ENCODE measurements around the gene CLGN. TPM values are rescaled to one million over a fixed set of nuclear protein-coding genes. Genes with fewer than 3 reads are reported as not detected.

Gene CLGN
- total RNA-seq, 1 donor from 2014 or later, result 0.60 TPM

GRCh38 chr4:140363558-140363957 is 63.9 kb downstream of the CLGN start:
- no peak for DNase-seq (ENCODE audit: low spot score)
- no peak overlapping the region for H3K27ac Mint-ChIP-seq (ENCODE audit: unreplicated experiment)
- no peak for TF ChIP-seq CTCF (IDR thresholded peaks at IDR 0.05)
- no peaks in the 10 kb centered on the region for H3K9me3 Mint-ChIP-seq (ENCODE audit: low read depth)
- peaks cover 4% of the 10 kb centered on the region for H3K4me1 Mint-ChIP-seq (ENCODE audit: low read depth)
- H3K4me3 Mint-ChIP-seq (ENCODE audit: unreplicated experiment), result no peak overlapping the region
- no peaks in the 10 kb centered on the region for H3K36me3 Mint-ChIP-seq (ENCODE audit: low read depth)
- H3K27me3 Mint-ChIP-seq (ENCODE audit: low read depth), result peaks cover 7% of the 10 kb centered on the region

- no peak for DNase-seq (ENCODE audit: low spot score)
- H3K4me3 Mint-ChIP-seq (ENCODE audit: unreplicated experiment), result no peak overlapping the region
- no peaks in the 10 kb centered on the region for H3K9me3 Mint-ChIP-seq (ENCODE audit: low read depth)
- H3K27ac Mint-ChIP-seq (ENCODE audit: unreplicated experiment), result no peak overlapping the region
- no peak for TF ChIP-seq CTCF (IDR thresholded peaks at IDR 0.05)
- H3K36me3 Mint-ChIP-seq (ENCODE audit: low read depth), result no peaks in the 10 kb centered on the region
- peaks cover 4% of the 10 kb centered on the region for H3K4me1 Mint-ChIP-seq (ENCODE audit: low read depth)
- peaks cover 7% of the 10 kb centered on the region for H3K27me3 Mint-ChIP-seq (ENCODE audit: low read depth)
Observed at GRCh38 chr4:140363051-140363450, 64.4 kb downstream of the CLGN start.

- no peak for DNase-seq (ENCODE audit: low spot score)
- no peak overlapping the region for H3K4me3 Mint-ChIP-seq (ENCODE audit: unreplicated experiment)
- H3K27ac Mint-ChIP-seq (ENCODE audit: unreplicated experiment), result no peak overlapping the region
Observed at GRCh38 chr4:140361099-140361498, 66.3 kb downstream of the CLGN start.

GRCh38 chr4:140359562-140360427 is 67.7 kb downstream of the CLGN start:
- no peak for DNase-seq (ENCODE audit: low spot score)
- Mint-ChIP-seq H3K36me3 (ENCODE audit: low read depth) (no peaks in the 10 kb centered on the region), H3K27me3 (ENCODE audit: low read depth) (peaks cover 16% of the 10 kb centered on the region), H3K9me3 (ENCODE audit: low read depth) (no peaks in the 10 kb centered on the region), H3K4me3 (ENCODE audit: unreplicated experiment) (no peak overlapping the region), H3K4me1 (ENCODE audit: low read depth) (no peaks in the 10 kb centered on the region), H3K27ac (ENCODE audit: unreplicated experiment) (no peak overlapping the region)
- peak; percentile 96 for TF ChIP-seq CTCF (IDR thresholded peaks at IDR 0.05)

More at GRCh38 chr4:140361099-140361498, 66.3 kb downstream of the CLGN start:
- Mint-ChIP-seq H3K4me1 (ENCODE audit: low read depth) (no peaks in the 10 kb centered on the region), H3K9me3 (ENCODE audit: low read depth) (no peaks in the 10 kb centered on the region), H3K27me3 (ENCODE audit: low read depth) (peaks cover 14% of the 10 kb centered on the region), H3K36me3 (ENCODE audit: low read depth) (no peaks in the 10 kb centered on the region)
- TF ChIP-seq CTCF (IDR thresholded peaks at IDR 0.05), result no peak

GRCh38 chr4:140358281-140358680 is 69.2 kb downstream of the CLGN start:
- no peak for DNase-seq (ENCODE audit: low spot score)
- TF ChIP-seq CTCF (IDR thresholded peaks at IDR 0.05), result no peak
- no peaks in the 10 kb centered on the region for H3K9me3 Mint-ChIP-seq (ENCODE audit: low read depth)
- H3K27me3 Mint-ChIP-seq (ENCODE audit: low read depth), result peaks cover 16% of the 10 kb centered on the region
- H3K27ac Mint-ChIP-seq (ENCODE audit: unreplicated experiment), result no peak overlapping the region
- no peaks in the 10 kb centered on the region for H3K4me1 Mint-ChIP-seq (ENCODE audit: low read depth)
- H3K4me3 Mint-ChIP-seq (ENCODE audit: unreplicated experiment), result no peak overlapping the region
- no peaks in the 10 kb centered on the region for H3K36me3 Mint-ChIP-seq (ENCODE audit: low read depth)
